Neural cell (in vitro differentiated cells): ENCODE data around the gene ADCY1. TPM values are rescaled to one million over a fixed set of nuclear protein-coding genes. Genes with fewer than 3 reads are reported as not detected.

Source experiments
- H2AFZ ChIP-seq: fragments of 200-600, 300-800 bp; sonication (generic), shearing (Covaris generic); 2 replicates; pipeline ENCODE4 v1.6.0; 2014; ENCODE audit warnings: low read depth, mild to moderate bottlenecking, antibody characterized with exemption, low read length, moderate library complexity
- H3F3A ChIP-seq: fragments of 200-600 bp; shearing (Covaris generic); 2 replicates; pipeline ENCODE4 v1.6.1; 2016; ENCODE audit warnings: mild to moderate bottlenecking, moderate library complexity, mixed read lengths, antibody characterized with exemption, low read length; ENCODE audit not compliant: insufficient read depth, poor library complexity, severe bottlenecking
- H3K27ac ChIP-seq: fragments of 200-600, 300-800 bp; sonication (generic), shearing (Covaris generic); 2 replicates; pipeline ENCODE4 v1.5.1; 2014; ENCODE audit warnings: mild to moderate bottlenecking, low read length, moderate library complexity
- H3K27me3 ChIP-seq: fragments of 300-800, 200-600 bp; sonication (generic), shearing (Covaris generic); 2 replicates; pipeline ENCODE4 v1.6.0; 2014; ENCODE audit warnings: mild to moderate bottlenecking, low read depth, low read length, moderate library complexity; ENCODE audit not compliant: insufficient read depth
- H3K36me3 ChIP-seq: fragments of 300-800, 200-600 bp; sonication (generic), shearing (Covaris generic); 2 replicates; pipeline ENCODE4 v1.5.1; 2014; ENCODE audit warnings: mild to moderate bottlenecking, antibody characterized with exemption, low read length, moderate library complexity; ENCODE audit not compliant: insufficient read depth
- H3K4me2 ChIP-seq: fragments of 300-800, 200-600 bp; sonication (generic), shearing (Covaris generic); 2 replicates; pipeline ENCODE4 v1.6.0; 2014; ENCODE audit warnings: mild to moderate bottlenecking, low read length
- H3K4me3 ChIP-seq: fragments of 300-800, 200-600 bp; sonication (generic), shearing (Covaris generic); 2 replicates; pipeline ENCODE4 v1.5.1; 2014; ENCODE audit warnings: mild to moderate bottlenecking, low read length, moderate library complexity
- H3K79me2 ChIP-seq: fragments of 200-600 bp; shearing (Covaris generic); replicated peaks from 2 replicates; pipeline ENCODE4 v1.6.0; 2014; ENCODE audit warnings: mild to moderate bottlenecking, low read length, moderate library complexity; ENCODE audit not compliant: insufficient read depth
- H3K9ac ChIP-seq: fragments of 300-800, 200-600 bp; sonication (generic), shearing (Covaris generic); 2 replicates; pipeline ENCODE4 v1.6.1; 2016; ENCODE audit warnings: mild to moderate bottlenecking, low read length, mixed read lengths
- H3K9me2 ChIP-seq: fragments of 200-600 bp; shearing (Covaris generic); 2 replicates; pipeline ENCODE4 v1.6.1; 2016; ENCODE audit warnings: mild to moderate bottlenecking, low read length, mixed read lengths; ENCODE audit not compliant: insufficient read depth
- H3K9me3 ChIP-seq: fragments of 200-600, 300-800 bp; sonication (generic), shearing (Covaris generic); 2 replicates; pipeline ENCODE4 v1.6.1; 2016; ENCODE audit warnings: mild to moderate bottlenecking, mixed run types, low read length, moderate library complexity, mixed read lengths
- H4K20me1 ChIP-seq: fragments of 200-600 bp; shearing (Covaris generic); 2 replicates; pipeline ENCODE4 v1.6.1; 2016; ENCODE audit warnings: mild to moderate bottlenecking, mixed run types; ENCODE audit not compliant: insufficient read depth
- CTCF ChIP-seq: fragments of 450-650 bp; IDR thresholded peaks from 2 replicates; pipeline ENCODE4 v1.5.1; 2014; ENCODE audit warnings: antibody characterized with exemption, mild to moderate bottlenecking, moderate library complexity; ENCODE audit not compliant: poor library complexity, severe bottlenecking
- EP300 ChIP-seq: fragments of 450-650 bp; conservative IDR thresholded peaks from 2 replicates; pipeline ENCODE4 v1.6.1; 2014; ENCODE audit warnings: antibody characterized with exemption, mild to moderate bottlenecking, moderate library complexity; ENCODE audit not compliant: poor library complexity, severe bottlenecking
- EZH2 ChIP-seq: fragments of 200-600, 300-800 bp; shearing (Covaris generic), sonication (generic); IDR thresholded peaks from 2 replicates; pipeline ENCODE4 v1.6.1; 2014; ENCODE audit warnings: antibody characterized with exemption, low read length, borderline replicate concordance, mild to moderate bottlenecking; ENCODE audit not compliant: insufficient read depth, poor library complexity, severe bottlenecking
- MXI1 ChIP-seq: fragments of 450-650 bp; conservative IDR thresholded peaks from 2 replicates; pipeline ENCODE4 v1.6.1; 2014; ENCODE audit warnings: antibody characterized with exemption, mild to moderate bottlenecking; ENCODE audit not compliant: poor library complexity, severe bottlenecking
- POLR2AphosphoS5 ChIP-seq: IDR thresholded peaks from 2 replicates; pipeline ENCODE4 v1.6.1; 2012
- RAD21 ChIP-seq: fragments of 450-650 bp; conservative IDR thresholded peaks from 2 replicates; pipeline ENCODE4 v1.6.1; 2014; ENCODE audit warnings: antibody characterized with exemption, mild to moderate bottlenecking, moderate library complexity
- REST ChIP-seq: IDR thresholded peaks from 2 replicates; pipeline ENCODE4 v1.6.1; 2012; ENCODE audit warnings: borderline replicate concordance
- SMC3 ChIP-seq: fragments of 450-650 bp; conservative IDR thresholded peaks from 2 replicates; pipeline ENCODE4 v1.6.1; 2014; ENCODE audit warnings: antibody characterized with exemption, mild to moderate bottlenecking, moderate library complexity; ENCODE audit not compliant: poor library complexity
- TAF1 ChIP-seq: IDR thresholded peaks from 2 replicates; pipeline ENCODE4 v1.6.1; 2012; ENCODE audit warnings: low read depth
- polyA plus RNA-seq: library from polyadenylated mRNA; depleted of rRNA; stranded (reverse); fragments of >200 nt; gene quantifications from 2 replicates; pipeline ENCODE4 v1.2.3, GENCODE V29; 2014

Gene ADCY1
- polyA plus RNA-seq, 1 donor from 2014 or later, result 14.8 TPM

- no peak overlapping the region for H2AFZ ChIP-seq
- H3K9me2 ChIP-seq, result no peaks in the 10 kb centered on the region
- H3F3A ChIP-seq, result no peaks in the 10 kb centered on the region
- no peak for TF ChIP-seq EZH2
- no peak for TF ChIP-seq CTCF
- TF ChIP-seq SMC3, result no peak
- no peak for TF ChIP-seq EP300
- TF ChIP-seq POLR2AphosphoS5, result no peak
- no peak for TF ChIP-seq TAF1
- TF ChIP-seq MXI1, result no peak
- TF ChIP-seq REST, result no peak
- no peak for TF ChIP-seq RAD21
- no peak overlapping the region for H3K9ac ChIP-seq
- H3K4me2 ChIP-seq, result no peak overlapping the region
- H3K79me2 ChIP-seq, result no peaks in the 10 kb centered on the region
- no peak overlapping the region for H3K27ac ChIP-seq
- H3K36me3 ChIP-seq, result peaks cover under 1% of the 10 kb centered on the region
- H3K27me3 ChIP-seq, result no peaks in the 10 kb centered on the region
- H3K4me3 ChIP-seq, result no peak overlapping the region
- H3K9me3 ChIP-seq, result no peaks in the 10 kb centered on the region
- no peaks in the 10 kb centered on the region for H4K20me1 ChIP-seq
Measured at GRCh38 chr7:45697576-45698136, 123.5 kb downstream of the ADCY1 start.

GRCh38 chr7:45698303-45699014 is 124.3 kb downstream of the ADCY1 start:
- Histone ChIP-seq H3K9me2 (no peaks in the 10 kb centered on the region), H3K27me3 (no peaks in the 10 kb centered on the region), H3K36me3 (no peaks in the 10 kb centered on the region), H3K4me2 (no peak overlapping the region), H3K9ac (no peak overlapping the region), H2AFZ (no peak overlapping the region), H3K4me3 (no peak overlapping the region), H3K79me2 (no peaks in the 10 kb centered on the region), H3K9me3 (no peaks in the 10 kb centered on the region), H4K20me1 (no peaks in the 10 kb centered on the region), H3F3A (no peaks in the 10 kb centered on the region), H3K27ac (no peak overlapping the region)
- TF ChIP-seq SMC3 (no peak), CTCF (no peak), TAF1 (no peak), EZH2 (no peak), POLR2AphosphoS5 (no peak), RAD21 (no peak), REST (no peak), MXI1 (no peak)
